HG03342 (cell line): ENCODE results near the gene SLC41A1.

Experiments used
- ATAC-seq: cut with Tn5 transposase; IDR thresholded peaks from one replicate; pipeline ENCODE4 v1.9.1; 2021; ENCODE audit warnings: mild to moderate bottlenecking, moderate library complexity; ENCODE audit not compliant: unreplicated experiment

The SLC41A1 gene

GRCh38 chr1:205792481-205792881, 20.5 kb downstream of the SLC41A1 start:
- no peak for ATAC-seq

GRCh38 chr1:205791568-205792180, 21.3 kb downstream of the SLC41A1 start:
- no peak for ATAC-seq

- ATAC-seq, result no peak
Measured at GRCh38 chr1:205787287-205787916, 25.6 kb downstream of the SLC41A1 start.

GRCh38 chr1:205786601-205787000, 26.4 kb downstream of the SLC41A1 start:
- no peak for ATAC-seq

GRCh38 chr1:205785446-205785845, 27.6 kb downstream of the SLC41A1 start:
- ATAC-seq, result no peak

- no peak for ATAC-seq
Measured at GRCh38 chr1:205783904-205784303, 29.1 kb downstream of the SLC41A1 start.

- no peak for ATAC-seq
Measured at GRCh38 chr1:205783433-205783795, 29.6 kb downstream of the SLC41A1 start.

GRCh38 chr1:205782627-205783432, 30.2 kb downstream of the SLC41A1 start:
- no peak for ATAC-seq

- ATAC-seq, result no peak
Measured at GRCh38 chr1:205780335-205780734, 32.7 kb downstream of the SLC41A1 start.

- no peak for ATAC-seq
Measured at GRCh38 chr1:205777994-205778393, 35.0 kb downstream of the SLC41A1 start.

- no peak for ATAC-seq
Measured at GRCh38 chr1:205775717-205776056, 37.3 kb downstream of the SLC41A1 start.

- peak; percentile 87 for ATAC-seq
Measured at GRCh38 chr1:205775015-205775716, 37.8 kb downstream of the SLC41A1 start, which contains the start of gene RAB29. Gene RAB29 (minus strand): TSS chr1:205775482. CDS start chr1:205774956, 526 bp downstream.

GRCh38 chr1:205774198-205775014, 38.6 kb downstream of the SLC41A1 start:
- no peak for ATAC-seq

- ATAC-seq, result no peak
Measured at GRCh38 chr1:205772607-205773032, 40.4 kb downstream of the SLC41A1 start.

GRCh38 chr1:205770618-205771017, 42.4 kb downstream of the SLC41A1 start:
- ATAC-seq, result no peak

GRCh38 chr1:205769641-205770365, 43.2 kb downstream of the SLC41A1 start:
- ATAC-seq, result no peak

- no peak for ATAC-seq
Measured at GRCh38 chr1:205767248-205767647, 45.8 kb downstream of the SLC41A1 start.

- no peak for ATAC-seq
Measured at GRCh38 chr1:205766570-205766969, 46.4 kb downstream of the SLC41A1 start.

- no peak for ATAC-seq
Measured at GRCh38 chr1:205766038-205766437, 47.0 kb downstream of the SLC41A1 start.

GRCh38 chr1:205764578-205764977, 48.4 kb downstream of the SLC41A1 start:
- ATAC-seq, result no peak
